ENCODE data around the gene IL12B. TPM values are rescaled to one million over a fixed set of nuclear protein-coding genes. Genes with fewer than 3 reads are reported as not detected.

The IL12B gene
- total RNA-seq, 3 donors from 2014 or later = not detected

- no peak for DNase-seq (ENCODE audit: low spot score in 2 of 2)
- intact Hi-C loops (cut with DNase I; ENCODE audit: low total_unique reads) = no loop called here
- Histone ChIP-seq H3K27me3 (no peaks in the 10 kb centered on the region), H3K4me3 (no peak overlapping the region), H3K27ac (no peak overlapping the region), H3K4me1 (no peaks in the 10 kb centered on the region), H3K36me3 (no peaks in the 10 kb centered on the region), H3K9me3 (no peaks in the 10 kb centered on the region)
- TF ChIP-seq, protein P1, sequence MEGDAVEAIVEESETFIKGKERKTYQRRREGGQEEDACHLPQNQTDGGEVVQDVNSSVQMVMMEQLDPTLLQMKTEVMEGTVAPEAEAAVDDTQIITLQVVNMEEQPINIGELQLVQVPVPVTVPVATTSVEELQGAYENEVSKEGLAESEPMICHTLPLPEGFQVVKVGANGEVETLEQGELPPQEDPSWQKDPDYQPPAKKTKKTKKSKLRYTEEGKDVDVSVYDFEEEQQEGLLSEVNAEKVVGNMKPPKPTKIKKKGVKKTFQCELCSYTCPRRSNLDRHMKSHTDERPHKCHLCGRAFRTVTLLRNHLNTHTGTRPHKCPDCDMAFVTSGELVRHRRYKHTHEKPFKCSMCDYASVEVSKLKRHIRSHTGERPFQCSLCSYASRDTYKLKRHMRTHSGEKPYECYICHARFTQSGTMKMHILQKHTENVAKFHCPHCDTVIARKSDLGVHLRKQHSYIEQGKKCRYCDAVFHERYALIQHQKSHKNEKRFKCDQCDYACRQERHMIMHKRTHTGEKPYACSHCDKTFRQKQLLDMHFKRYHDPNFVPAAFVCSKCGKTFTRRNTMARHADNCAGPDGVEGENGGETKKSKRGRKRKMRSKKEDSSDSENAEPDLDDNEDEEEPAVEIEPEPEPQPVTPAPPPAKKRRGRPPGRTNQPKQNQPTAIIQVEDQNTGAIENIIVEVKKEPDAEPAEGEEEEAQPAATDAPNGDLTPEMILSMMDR (IDR thresholded peaks at IDR 0.05) = no peak
- no peak for TF ChIP-seq POLR2A (IDR thresholded peaks at IDR 0.05)
- no peak for TF ChIP-seq POLR2AphosphoS5 (IDR thresholded peaks at IDR 0.05)
Measured at GRCh38 chr5:159338118-159338517, 7.8 kb upstream of the IL12B start.

- Histone ChIP-seq H3K36me3 (no peaks in the 10 kb centered on the region), H3K4me3 (no peak overlapping the region), H3K4me1 (no peaks in the 10 kb centered on the region), H3K27me3 (no peaks in the 10 kb centered on the region), H3K27ac (no peak overlapping the region), H3K9me3 (no peaks in the 10 kb centered on the region)
- DNase-seq (ENCODE audit: low spot score in 2 of 2) = no peak
- intact Hi-C loops (cut with DNase I; ENCODE audit: low total_unique reads) = no loop called here
- no peak for TF ChIP-seq POLR2AphosphoS5 (IDR thresholded peaks at IDR 0.05)
- TF ChIP-seq, protein P1 (IDR thresholded peaks at IDR 0.05) = no peak
- no peak for TF ChIP-seq POLR2A (IDR thresholded peaks at IDR 0.05)
Measured at GRCh38 chr5:159337016-159337955, 7.0 kb upstream of the IL12B start.

DNA sequence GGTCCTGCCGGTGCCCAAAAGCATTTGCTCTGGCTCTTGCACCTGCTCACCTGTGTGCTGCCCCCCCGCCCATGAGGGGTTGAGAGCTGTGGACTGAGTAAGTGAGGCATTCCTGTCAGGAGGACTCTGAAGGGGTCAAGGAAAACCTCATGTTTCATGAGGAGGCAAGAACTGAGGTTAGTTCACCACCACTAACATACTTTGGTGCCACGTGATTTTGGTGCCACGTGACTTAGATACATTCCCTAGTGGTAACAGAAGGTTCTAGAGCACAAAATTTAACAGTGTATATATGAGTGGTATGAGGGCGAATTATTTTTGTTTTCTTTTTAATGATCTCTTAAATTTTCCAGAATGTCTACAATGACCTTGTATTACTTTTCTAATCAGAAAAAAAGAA lies 6.3 kb upstream of the IL12B start:
- TF ChIP-seq, protein P1 (IDR thresholded peaks at IDR 0.05) = no peak
- no peak for TF ChIP-seq POLR2A (IDR thresholded peaks at IDR 0.05)
- TF ChIP-seq POLR2AphosphoS5 (IDR thresholded peaks at IDR 0.05) = no peak
- Histone ChIP-seq H3K9me3 (no peaks in the 10 kb centered on the region), H3K4me1 (no peaks in the 10 kb centered on the region), H3K36me3 (no peaks in the 10 kb centered on the region), H3K27me3 (no peaks in the 10 kb centered on the region), H3K27ac (no peak overlapping the region), H3K4me3 (no peak overlapping the region)
- no peak for DNase-seq (ENCODE audit: low spot score in 2 of 2)
- intact Hi-C loops (cut with DNase I; ENCODE audit: low total_unique reads) = no loop called here

GRCh38 chr5:159333545-159333925 lies 3.2 kb upstream of the IL12B start:
- DNase-seq (ENCODE audit: low spot score in 2 of 2) = no peak
- TF ChIP-seq, protein P1 (IDR thresholded peaks at IDR 0.05) = no peak
- TF ChIP-seq POLR2AphosphoS5 (IDR thresholded peaks at IDR 0.05) (no peak), POLR2A (IDR thresholded peaks at IDR 0.05) (no peak)
- no peak overlapping the region for H3K27ac ChIP-seq
- peaks cover 0 to 15% of the 10 kb centered on the region in 2 donors for H3K27me3 ChIP-seq
- H3K36me3 ChIP-seq = no peaks in the 10 kb centered on the region
- intact Hi-C loops (cut with DNase I; ENCODE audit: low total_unique reads) = no loop called here
- H3K4me3 ChIP-seq = no peak overlapping the region
- H3K9me3 ChIP-seq = no peaks in the 10 kb centered on the region
- H3K4me1 ChIP-seq = peaks cover 0 to 3% of the 10 kb centered on the region in 2 donors

DNA sequence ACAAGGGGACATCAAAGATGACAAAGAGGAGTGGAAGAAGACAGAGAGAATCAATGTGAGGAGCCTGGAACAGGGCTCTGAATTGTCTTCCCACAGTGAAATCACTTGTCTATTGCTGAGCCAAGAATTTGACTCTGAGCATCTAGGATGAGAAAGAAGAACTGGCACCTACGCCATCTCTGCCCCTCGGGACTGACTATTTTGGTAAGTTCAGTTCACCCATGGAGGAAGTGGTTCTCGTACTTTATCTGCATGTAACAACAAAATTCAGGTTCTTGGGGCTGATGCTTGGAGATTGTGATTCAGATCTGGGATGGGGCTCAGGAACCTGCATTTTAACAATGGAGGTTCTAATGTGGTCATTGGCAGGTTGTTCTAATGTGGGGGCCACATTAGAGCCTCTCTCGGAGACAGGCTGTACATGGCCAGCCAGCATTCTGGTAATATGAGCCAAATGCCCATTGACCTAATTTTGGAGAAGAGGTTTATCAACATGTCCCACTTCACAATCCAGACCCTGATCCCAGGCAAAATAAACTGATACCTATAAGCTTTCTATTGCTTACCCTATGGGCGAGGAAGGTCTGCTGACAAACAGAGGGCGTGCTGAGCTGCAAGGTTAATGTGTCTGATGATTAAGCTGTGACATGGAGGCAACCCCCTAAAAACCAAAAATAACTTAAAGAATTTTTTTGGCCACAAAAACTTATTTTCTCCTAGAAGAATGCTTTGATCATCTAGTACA lies 2.7 kb upstream of the IL12B start:
- intact Hi-C loops (cut with DNase I; ENCODE audit: low total_unique reads) = no loop called here
- Histone ChIP-seq H3K27ac (no peak overlapping the region), H3K4me1 (peaks cover 0 to 3% of the 10 kb centered on the region in 2 donors), H3K4me3 (no peak overlapping the region), H3K36me3 (no peaks in the 10 kb centered on the region), H3K9me3 (no peaks in the 10 kb centered on the region), H3K27me3 (peaks cover 0 to 20% of the 10 kb centered on the region in 2 donors)
- TF ChIP-seq POLR2A (IDR thresholded peaks at IDR 0.05) (no peak), POLR2AphosphoS5 (IDR thresholded peaks at IDR 0.05) (no peak)
- TF ChIP-seq, protein P1 (IDR thresholded peaks at IDR 0.05) = no peak
- DNase-seq (ENCODE audit: low spot score in 2 of 2) = no peak

Data from breast epithelium (tissue), 4 donors.